ENCODE data around the gene DOK7. TPM values are rescaled to one million over a fixed set of nuclear protein-coding genes. Genes with fewer than 3 reads are reported as not detected.

Gene DOK7
- total and polyA plus RNA-seq, 3 donors from 2014 or later, result 9.3 to 29.5 (median 22.9) TPM

DNA sequence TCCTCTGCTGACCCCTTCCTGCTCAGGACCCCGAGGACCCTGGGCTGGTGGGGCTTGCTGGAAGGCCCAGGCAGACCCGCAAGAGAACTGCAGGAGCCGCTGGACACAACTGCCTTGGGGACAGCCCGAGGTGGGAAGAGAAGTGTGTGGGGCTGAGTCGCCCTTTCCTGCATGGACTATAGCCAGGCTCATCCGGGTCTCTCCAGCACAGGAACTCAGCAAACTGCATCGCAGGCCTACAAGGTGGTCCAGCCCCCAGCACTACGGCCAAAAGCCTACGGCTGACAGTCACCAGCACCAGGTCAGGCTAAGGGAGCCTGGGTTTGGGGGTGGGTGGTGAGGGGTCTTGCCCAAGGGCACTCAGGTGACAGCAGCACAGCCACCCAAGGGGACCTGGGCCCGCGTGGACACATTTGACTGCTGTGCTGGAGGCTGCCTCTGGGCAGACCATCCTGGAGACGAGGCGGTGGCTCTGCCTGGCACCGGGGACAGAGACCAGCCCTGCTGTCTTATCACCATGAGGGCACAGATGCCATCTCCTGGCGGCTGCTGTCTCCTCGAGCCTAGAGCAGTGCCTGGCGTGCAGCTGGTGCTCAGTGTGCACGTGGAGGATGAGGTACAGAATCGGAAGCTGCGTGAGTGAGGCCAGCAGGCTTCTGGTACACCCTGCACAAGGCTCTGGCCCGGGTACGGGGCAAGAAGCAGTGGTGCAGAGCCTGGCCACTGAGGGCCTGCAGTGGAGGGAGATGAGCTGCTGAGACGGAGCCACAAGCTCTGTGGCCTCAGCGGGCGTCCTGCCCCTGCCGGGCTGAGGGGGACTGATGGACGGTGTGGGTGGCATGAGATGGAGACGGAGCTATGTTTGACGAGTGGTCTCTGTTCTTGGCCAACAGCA lies 54.0 kb downstream of the DOK7 start:
- no peaks in the 10 kb centered on the region for H3K36me3 ChIP-seq (ENCODE audit: low read depth, missing control alignments)
- intact Hi-C loops (cut with DNase I; ENCODE audit: low total_unique reads), result no loop called here
- no peaks in the 10 kb centered on the region for H3K4me1 ChIP-seq
- H3K27me3 ChIP-seq, result no peaks in the 10 kb centered on the region
- no peak for DNase-seq
- no peak overlapping the region for H3K27ac ChIP-seq
- H3K9me3 ChIP-seq, result no peaks in the 10 kb centered on the region
- whole genome bisulfite sequencing, 2 donors, result 90 to 93% methylated on average over 25 to 29 of the region's 29 CpGs
- TF ChIP-seq, protein P1, sequence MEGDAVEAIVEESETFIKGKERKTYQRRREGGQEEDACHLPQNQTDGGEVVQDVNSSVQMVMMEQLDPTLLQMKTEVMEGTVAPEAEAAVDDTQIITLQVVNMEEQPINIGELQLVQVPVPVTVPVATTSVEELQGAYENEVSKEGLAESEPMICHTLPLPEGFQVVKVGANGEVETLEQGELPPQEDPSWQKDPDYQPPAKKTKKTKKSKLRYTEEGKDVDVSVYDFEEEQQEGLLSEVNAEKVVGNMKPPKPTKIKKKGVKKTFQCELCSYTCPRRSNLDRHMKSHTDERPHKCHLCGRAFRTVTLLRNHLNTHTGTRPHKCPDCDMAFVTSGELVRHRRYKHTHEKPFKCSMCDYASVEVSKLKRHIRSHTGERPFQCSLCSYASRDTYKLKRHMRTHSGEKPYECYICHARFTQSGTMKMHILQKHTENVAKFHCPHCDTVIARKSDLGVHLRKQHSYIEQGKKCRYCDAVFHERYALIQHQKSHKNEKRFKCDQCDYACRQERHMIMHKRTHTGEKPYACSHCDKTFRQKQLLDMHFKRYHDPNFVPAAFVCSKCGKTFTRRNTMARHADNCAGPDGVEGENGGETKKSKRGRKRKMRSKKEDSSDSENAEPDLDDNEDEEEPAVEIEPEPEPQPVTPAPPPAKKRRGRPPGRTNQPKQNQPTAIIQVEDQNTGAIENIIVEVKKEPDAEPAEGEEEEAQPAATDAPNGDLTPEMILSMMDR (IDR thresholded peaks at IDR 0.05), result no peak
- no peak overlapping the region for H3K4me3 ChIP-seq

DNA sequence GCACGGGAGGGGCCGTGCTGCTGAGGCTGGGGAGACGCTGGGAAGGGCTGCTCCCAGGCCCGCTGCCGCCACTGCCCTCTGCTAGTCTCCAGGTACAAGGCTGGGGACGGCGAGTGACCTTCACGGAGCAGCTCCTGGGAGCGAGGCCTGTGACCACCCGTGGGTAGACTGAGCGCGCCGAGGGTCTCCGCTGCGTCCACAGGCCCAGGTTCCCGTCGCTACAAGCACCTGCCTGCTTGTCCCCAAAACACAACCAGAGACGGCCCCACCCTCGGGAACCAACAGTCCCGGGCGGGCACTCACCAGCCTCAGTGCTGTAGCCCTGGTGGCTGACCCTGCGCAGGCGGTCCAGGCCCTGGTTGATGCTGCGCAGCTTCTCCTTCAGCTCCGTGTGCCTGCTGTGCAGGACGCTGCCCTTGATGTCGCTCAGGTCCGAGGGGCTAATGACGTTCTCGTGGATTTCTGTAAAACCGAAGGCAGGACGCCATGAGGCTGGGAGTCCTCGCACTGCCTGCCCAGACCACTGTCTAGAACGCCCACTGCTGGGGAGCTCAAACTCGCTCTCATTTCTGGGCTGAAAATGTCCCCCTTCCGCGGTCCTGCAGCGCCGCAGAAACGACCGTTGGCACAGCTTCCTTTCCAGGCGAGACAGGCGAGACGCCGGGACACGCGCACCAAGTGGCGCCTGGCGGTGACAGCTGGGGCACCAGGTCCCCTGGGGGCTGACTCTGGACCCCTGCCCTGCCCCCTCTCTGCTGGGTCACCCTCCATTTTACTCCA lies 54.8 kb downstream of the DOK7 start:
- intact Hi-C loops (cut with DNase I; ENCODE audit: low total_unique reads), result no loop called here
- H3K27me3 ChIP-seq, result no peaks in the 10 kb centered on the region
- no peaks in the 10 kb centered on the region for H3K4me1 ChIP-seq
- no peaks in the 10 kb centered on the region for H3K36me3 ChIP-seq (ENCODE audit: low read depth, missing control alignments)
- TF ChIP-seq, protein P1 (IDR thresholded peaks at IDR 0.05), result no peak
- TF ChIP-seq POLR2A (IDR thresholded peaks at IDR 0.05), result no peak
- 92 to 95% methylated on average over 16 to 49 of the region's 49 CpGs for WGBS, 2 donors
- no peak overlapping the region for H3K27ac ChIP-seq
- H3K9me3 ChIP-seq, result no peaks in the 10 kb centered on the region
- no peak for DNase-seq
- H3K4me3 ChIP-seq, result no peak overlapping the region

DNA sequence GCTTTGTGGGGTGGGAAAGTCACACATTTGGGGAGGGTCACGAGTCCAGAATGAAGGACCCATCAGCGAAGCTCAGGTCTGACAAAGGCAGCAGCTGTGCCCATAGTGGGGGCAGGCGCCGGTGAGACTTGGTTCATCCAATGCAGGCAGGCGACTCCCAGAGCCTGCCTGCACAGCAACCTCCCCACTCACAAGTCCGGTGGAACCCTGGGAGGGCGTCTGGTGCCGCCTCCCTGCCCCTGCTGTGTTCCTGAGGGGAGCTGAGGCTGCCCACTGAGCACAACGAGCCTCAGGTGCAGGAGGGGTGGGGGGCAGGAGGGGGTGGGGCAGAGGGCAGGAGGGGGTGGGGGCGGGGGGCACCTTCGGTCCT lies 55.4 kb downstream of the DOK7 start:
- no peak for DNase-seq
- no peak overlapping the region for H3K27ac ChIP-seq
- H3K27me3 ChIP-seq, result no peaks in the 10 kb centered on the region
- WGBS, 2 donors, result 89 to 100% methylated on average over 2 to 11 of the region's 11 CpGs
- H3K36me3 ChIP-seq (ENCODE audit: low read depth, missing control alignments), result no peaks in the 10 kb centered on the region
- TF ChIP-seq POLR2A (IDR thresholded peaks at IDR 0.05), result no peak
- TF ChIP-seq, protein P1 (IDR thresholded peaks at IDR 0.05), result no peak
- H3K9me3 ChIP-seq, result no peaks in the 10 kb centered on the region
- no peaks in the 10 kb centered on the region for H3K4me1 ChIP-seq
- intact Hi-C loops (cut with DNase I; ENCODE audit: low total_unique reads), result no loop called here
- H3K4me3 ChIP-seq, result no peak overlapping the region

DNA sequence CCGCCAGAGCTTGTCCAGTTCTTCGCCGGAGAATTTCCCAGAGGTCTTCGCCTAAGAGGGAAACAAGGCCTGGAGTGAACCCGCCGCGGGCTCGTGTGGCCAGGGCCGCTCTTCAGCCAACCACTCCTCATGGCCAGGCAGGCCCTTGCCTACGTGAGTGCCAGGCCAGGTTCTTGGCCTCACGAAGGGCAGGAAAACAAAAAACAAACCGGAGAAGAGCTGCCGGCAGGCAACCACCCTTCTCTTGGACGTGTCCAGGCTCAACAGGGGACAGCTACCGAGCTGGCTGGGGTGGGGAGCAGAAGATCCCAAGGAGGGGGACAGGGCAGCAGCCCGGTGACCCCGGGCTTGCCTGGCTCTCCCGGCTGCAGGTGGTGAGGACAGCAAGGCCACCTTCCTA lies 55.8 kb downstream of the DOK7 start:
- Histone ChIP-seq H3K9me3 (no peaks in the 10 kb centered on the region), H3K4me1 (no peaks in the 10 kb centered on the region), H3K27ac (no peak overlapping the region), H3K36me3 (ENCODE audit: low read depth, missing control alignments) (no peaks in the 10 kb centered on the region), H3K27me3 (no peaks in the 10 kb centered on the region), H3K4me3 (no peak overlapping the region)
- DNase-seq, result no peak
- WGBS, 2 donors, result 91 to 100% methylated on average over 1 to 18 of the region's 18 CpGs
- intact Hi-C loops (cut with DNase I; ENCODE audit: low total_unique reads), result no loop called here
- no peak for TF ChIP-seq POLR2A (IDR thresholded peaks at IDR 0.05)
- TF ChIP-seq, protein P1 (IDR thresholded peaks at IDR 0.05), result no peak

Measured in testis (tissue), 3 donors.